ENCODE measurements around the gene CDKAL1.

GRCh38 chr6:20997770-20998147, 463.5 kb downstream of the CDKAL1 start:
- TF ChIP-seq, protein P1, sequence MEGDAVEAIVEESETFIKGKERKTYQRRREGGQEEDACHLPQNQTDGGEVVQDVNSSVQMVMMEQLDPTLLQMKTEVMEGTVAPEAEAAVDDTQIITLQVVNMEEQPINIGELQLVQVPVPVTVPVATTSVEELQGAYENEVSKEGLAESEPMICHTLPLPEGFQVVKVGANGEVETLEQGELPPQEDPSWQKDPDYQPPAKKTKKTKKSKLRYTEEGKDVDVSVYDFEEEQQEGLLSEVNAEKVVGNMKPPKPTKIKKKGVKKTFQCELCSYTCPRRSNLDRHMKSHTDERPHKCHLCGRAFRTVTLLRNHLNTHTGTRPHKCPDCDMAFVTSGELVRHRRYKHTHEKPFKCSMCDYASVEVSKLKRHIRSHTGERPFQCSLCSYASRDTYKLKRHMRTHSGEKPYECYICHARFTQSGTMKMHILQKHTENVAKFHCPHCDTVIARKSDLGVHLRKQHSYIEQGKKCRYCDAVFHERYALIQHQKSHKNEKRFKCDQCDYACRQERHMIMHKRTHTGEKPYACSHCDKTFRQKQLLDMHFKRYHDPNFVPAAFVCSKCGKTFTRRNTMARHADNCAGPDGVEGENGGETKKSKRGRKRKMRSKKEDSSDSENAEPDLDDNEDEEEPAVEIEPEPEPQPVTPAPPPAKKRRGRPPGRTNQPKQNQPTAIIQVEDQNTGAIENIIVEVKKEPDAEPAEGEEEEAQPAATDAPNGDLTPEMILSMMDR (IDR thresholded peaks at IDR 0.05): no peak
- no peak for TF ChIP-seq POLR2A (IDR thresholded peaks at IDR 0.05)
